ENCODE data around the gene C18orf32.
"Not testable (repeated sequence)": the region's sequence is repeated elsewhere in the genome, so short reads cannot be mapped to it uniquely, and the experiment has no call there.

Gene C18orf32

GRCh38 chr18:49486953-49487710 is at the start of gene C18orf32:
Gene C18orf32 (minus strand): TSS chr18:49487234. CDS start chr18:49483748, 3,486 bp downstream.
- peak; percentile 91 for DNase-seq

- no peak for DNase-seq
Measured at GRCh38 chr18:49534846-49535601, 48.0 kb upstream of the C18orf32 start.

GRCh38 chr18:49531678-49532153 is 44.7 kb upstream of the C18orf32 start:
- no peak for DNase-seq

GRCh38 chr18:49529596-49529995 is 42.6 kb upstream of the C18orf32 start:
- no peak for DNase-seq

GRCh38 chr18:49527631-49528327 is 40.7 kb upstream of the C18orf32 start:
- no peak for DNase-seq

- no peak for DNase-seq
Measured at GRCh38 chr18:49525981-49526380, 38.9 kb upstream of the C18orf32 start.

- no peak for DNase-seq
Measured at GRCh38 chr18:49524951-49525350, 37.9 kb upstream of the C18orf32 start.

GRCh38 chr18:49524349-49524748 is 37.3 kb upstream of the C18orf32 start:
- DNase-seq = no peak

GRCh38 chr18:49523580-49524093 is 36.6 kb upstream of the C18orf32 start:
- DNase-seq = not testable (repeated sequence)

- peak; percentile 36 for DNase-seq
Measured at GRCh38 chr18:49521216-49521835, 34.3 kb upstream of the C18orf32 start.

GRCh38 chr18:49520661-49521145 is 33.7 kb upstream of the C18orf32 start:
- DNase-seq = no peak

- no peak for DNase-seq
Measured at GRCh38 chr18:49519101-49519971, 32.3 kb upstream of the C18orf32 start.

- DNase-seq = no peak
Measured at GRCh38 chr18:49517483-49517882, 30.4 kb upstream of the C18orf32 start.

- DNase-seq = no peak
Measured at GRCh38 chr18:49515516-49515915, 28.5 kb upstream of the C18orf32 start.

- DNase-seq = not testable (repeated sequence)
Measured at GRCh38 chr18:49515003-49515402, 28.0 kb upstream of the C18orf32 start.

GRCh38 chr18:49514577-49514976 is 27.5 kb upstream of the C18orf32 start:
- no peak for DNase-seq

- DNase-seq = not testable (repeated sequence)
Measured at GRCh38 chr18:49512876-49513275, 25.8 kb upstream of the C18orf32 start.

- peak; percentile 55 for DNase-seq
Measured at GRCh38 chr18:49510393-49511115, 23.5 kb upstream of the C18orf32 start.

GRCh38 chr18:49506438-49506837 is 19.4 kb upstream of the C18orf32 start:
- DNase-seq = not testable (repeated sequence)

- DNase-seq = no peak
Measured at GRCh38 chr18:49503931-49504330, 16.9 kb upstream of the C18orf32 start.

All from NCI-H1092 (cell line).